Stimulated activated CD4-positive, alpha-beta T cell treated with anti-CD3 and anti-CD28 coated beads, TNF-alpha, amount 100 ng/mL, for 48 hours (primary cell): ENCODE data around the gene ANKMY1.

Source experiments
- DNase-seq, 3 donors: peaks; one replicate each; pipeline ENCODE4 v3.0.0-alpha.2; 2020; ENCODE audit warnings: low read depth in 3 of 3

The ANKMY1 gene

DNA sequence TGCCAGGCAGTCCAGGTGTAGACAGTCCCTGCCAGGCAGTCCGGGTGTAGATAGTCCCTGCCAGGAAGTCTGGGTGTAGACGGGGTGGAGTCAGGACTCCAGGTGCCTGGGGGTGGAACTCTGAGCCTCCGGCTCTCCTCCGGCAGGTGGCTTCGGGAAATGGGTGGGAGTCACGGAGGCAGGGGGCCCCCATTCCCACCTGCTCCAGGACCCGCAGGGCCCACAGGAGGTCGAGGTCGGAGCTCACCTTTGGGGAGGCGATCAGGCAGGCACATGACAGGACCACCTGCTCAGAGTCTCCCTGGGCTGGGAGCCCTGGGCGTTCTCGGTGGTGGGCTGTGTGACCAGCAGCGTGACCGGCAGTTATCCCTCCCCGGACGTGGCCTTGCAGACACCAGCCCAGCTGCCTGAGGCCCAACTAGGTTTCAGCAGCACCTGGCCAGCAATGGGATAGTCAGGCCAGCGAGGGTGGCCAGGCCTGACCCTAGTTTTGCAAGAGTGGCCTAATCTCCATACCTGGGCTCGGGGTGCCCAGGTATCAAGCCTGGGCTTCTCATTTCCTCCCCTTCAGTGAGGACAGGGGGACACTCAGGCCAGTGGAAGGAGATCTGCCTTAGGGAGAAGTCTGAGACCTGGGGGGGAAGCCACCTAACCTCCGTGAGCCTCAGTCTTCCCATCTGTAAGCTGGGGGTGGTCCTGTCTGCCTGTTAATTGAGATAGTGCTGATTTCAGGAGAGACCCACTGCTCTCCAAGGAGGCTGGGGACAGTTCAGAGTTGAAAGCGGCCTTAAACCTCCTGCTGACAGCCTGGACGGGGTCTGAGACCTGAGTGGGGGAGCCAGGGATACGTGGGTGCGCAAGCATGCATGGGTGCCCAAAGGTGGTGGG is 109.2 kb downstream of the ANKMY1 start:
- no peak for DNase-seq

- DNase-seq = no peak
These were observed 109.9 kb downstream of the ANKMY1 start for GRCh38 chr2:240447934-240448333.

GRCh38 chr2:240447331-240447730 is 110.5 kb downstream of the ANKMY1 start:
- DNase-seq = no peak

GRCh38 chr2:240446664-240447175 is 111.1 kb downstream of the ANKMY1 start:
- DNase-seq = no peak

- no peak for DNase-seq
These were observed 111.7 kb downstream of the ANKMY1 start for GRCh38 chr2:240445961-240446663.

- no peak for DNase-seq
These were observed 113.3 kb downstream of the ANKMY1 start for GRCh38 chr2:240444464-240444863.

- no peak for DNase-seq
These were observed 113.9 kb downstream of the ANKMY1 start for GRCh38 chr2:240443891-240444301.

DNA sequence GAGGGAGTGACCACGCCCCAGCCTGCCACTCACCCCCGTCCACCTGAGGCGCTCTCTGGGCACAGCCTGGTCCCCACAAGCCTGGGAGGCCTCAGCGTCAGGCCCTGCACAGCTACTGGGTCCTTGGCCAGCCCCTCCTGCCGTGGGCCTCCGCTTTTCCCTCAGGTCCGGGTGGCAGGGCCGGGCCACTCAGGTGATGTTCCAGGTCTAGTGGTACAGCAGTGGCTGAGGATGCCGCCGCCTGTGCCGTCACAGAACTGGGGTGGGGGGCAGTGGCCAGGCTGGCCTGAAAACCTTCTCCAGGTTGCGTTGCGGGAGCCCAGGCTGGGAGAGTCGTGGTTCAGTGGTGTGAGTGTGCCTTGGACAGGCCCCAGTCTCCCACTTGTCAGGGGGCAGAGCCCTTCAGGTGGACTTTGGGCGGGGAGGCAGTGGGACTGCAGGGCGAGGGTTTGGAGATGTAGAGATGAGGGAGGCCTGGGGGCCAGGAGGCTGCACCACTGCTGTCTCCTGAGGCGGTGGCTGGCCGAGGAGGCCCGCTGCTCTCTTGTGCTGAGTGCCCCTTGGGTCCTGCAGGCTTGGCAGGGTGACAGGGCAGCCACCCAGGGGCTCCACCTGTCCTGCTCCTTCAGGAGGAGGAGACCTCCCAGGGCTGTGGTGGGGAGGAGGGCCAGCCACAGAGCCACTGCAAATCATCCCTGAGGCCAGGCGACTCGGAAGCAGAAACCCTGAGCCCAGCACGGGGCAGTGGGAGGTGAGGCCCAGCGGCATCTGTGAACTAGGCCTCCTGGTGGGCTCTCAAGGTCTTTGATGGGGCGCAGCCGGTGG is 114.7 kb downstream of the ANKMY1 start:
- DNase-seq = no peak

DNA sequence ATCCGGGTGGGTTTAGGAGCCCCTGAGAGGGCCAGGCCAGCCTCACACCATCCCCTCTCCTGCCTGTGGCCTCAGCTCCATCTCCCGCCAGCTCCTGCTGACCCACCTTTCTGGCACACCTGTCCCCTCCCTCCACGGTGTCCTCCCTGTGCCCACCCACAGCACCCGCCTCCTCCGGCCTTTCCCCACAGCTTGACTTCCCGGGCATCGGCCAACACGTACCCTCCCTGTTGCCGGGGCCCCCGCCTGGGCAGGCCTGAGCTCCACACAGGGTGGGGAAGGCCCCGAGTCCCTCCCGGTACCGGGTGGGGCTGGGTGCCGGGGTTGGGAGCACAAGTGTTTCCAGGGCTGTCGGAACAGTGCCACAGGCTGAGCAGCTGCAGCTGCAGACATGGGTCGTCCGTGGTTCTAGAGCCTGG is 115.8 kb downstream of the ANKMY1 start:
- DNase-seq = no peak

DNA sequence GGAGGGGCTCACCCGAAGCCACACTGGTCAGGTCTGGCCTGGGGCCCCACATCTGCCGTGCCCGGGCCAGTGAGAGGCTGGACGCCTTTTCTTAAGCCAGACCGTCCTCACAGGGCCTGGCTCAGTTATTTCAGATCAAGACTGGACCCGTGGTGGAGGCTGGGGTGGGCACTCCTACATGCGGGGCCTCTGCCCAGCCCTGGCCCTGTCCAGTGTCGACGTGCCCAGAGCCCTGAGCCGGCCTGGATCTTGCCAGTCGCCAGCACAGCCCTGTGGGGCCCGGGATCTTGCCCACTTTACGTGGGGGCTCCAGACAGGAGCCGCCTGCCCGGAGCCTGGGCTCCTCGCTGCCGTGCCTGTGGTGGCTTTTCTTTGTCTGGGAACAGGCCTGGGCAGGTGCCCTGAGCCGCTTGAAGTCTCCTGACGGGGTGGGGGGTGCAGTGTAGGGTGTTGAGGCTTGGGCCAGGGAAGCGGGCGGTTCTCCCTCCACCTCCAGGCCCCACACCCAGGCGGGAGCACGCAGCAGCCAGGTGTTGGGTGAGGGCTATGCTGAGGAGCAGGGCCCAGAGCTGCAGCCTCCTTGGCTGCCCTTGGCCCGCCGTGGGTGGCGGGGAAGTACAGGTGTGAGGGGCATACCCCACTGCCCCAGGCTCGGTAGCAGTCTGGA is 116.3 kb downstream of the ANKMY1 start:
- no peak for DNase-seq

DNA sequence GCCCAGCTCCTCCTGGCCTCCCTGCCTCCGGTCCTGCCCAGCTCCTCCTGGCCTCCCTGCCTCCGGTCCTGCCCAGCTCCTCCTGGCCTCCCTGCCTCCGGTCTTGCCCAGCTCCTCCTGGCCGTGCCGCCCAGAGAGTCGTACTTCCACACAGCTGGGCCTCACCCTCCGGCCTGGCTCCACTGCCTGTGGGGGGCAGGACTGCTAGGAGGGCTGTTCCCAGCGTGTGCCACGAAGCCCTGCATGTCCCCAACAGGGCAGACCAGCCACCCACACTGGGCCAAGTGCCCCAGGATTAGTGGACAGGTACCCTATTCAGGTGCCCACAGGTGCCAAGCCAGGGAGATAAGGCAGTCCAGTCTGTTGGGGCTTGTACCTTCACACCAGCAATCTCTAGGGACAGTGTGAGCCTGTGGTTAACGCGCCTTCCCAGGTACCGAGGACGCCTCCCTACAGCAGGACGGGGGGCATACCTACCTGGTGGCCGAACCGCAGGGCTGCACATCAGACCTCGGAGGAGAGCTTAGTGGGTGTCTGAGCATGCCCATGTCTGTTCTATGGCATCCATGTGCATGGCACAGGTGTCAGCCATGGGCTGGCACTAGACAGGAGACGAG is 117.0 kb downstream of the ANKMY1 start:
- DNase-seq = no peak

- DNase-seq = no peak
These were observed 117.5 kb downstream of the ANKMY1 start for GRCh38 chr2:240440251-240440650.

DNA sequence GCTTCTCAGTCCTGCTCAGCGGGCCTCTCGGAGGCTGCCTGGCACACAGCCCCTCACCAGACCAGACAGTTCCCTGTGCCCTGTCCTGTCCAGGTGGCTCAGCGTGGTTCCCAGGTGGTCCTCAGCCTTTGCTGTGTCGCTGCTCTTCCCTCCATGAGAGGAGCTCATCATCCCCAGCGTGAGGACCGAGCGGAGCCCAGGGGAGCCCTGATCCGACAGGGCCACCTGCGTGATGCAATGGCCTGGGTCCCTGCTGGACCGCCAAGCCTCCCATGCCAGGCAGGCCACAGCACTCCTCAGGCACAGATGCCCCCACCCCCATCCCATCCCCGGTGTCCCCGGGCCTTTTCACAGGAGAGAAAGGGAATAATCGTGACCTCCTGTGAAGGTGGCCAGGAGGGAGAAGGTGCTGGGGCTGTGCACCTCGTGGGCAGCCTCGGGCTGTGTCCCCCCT is 118.1 kb downstream of the ANKMY1 start:
- DNase-seq = no peak

DNA sequence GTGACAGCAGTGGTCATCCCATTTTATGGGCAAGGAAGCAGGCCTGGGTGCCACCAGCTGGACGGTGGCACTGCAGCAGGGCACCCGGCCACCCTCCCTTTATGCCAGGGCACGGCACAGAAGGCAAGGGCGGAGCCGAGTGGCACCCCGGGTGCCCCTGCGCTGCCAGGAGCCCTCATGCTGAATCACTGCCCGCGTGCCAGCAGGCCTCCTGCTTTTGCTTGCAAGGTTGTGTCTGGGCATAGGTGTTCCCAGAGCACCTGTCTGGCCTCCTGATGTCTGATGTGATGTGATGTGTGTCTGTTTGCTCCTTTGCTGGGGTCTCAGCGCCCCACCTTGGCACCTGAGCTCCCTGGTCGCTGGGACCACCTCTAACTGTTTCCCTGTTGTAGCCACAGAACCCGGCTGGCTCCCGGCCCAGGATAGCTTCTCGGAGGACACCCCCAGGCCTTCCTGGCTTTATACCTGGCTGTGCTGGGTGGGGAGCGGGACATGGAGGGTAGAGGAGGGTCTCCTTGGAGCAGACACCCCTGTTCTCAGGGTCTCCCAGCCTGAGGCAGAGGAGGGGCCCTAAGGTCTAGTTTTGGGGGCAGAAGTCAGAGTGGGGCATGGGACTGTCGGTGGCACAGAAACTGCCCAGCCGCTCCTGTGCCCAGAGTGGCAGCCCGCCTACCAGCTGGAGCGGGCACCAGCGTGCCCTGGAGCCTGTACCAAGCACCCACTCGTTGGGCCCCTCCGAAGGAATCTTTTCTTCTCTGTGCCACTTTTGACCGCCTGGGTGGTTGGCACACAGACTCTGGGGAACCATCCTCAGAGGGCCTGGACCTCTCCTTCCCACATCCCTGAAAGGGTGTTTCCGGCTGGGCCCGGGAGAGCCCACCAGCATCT is 118.7 kb downstream of the ANKMY1 start:
- DNase-seq = no peak

GRCh38 chr2:240437861-240438809 is 119.7 kb downstream of the ANKMY1 start:
- DNase-seq = peak; percentile 28 to 53 (median 48)

DNA sequence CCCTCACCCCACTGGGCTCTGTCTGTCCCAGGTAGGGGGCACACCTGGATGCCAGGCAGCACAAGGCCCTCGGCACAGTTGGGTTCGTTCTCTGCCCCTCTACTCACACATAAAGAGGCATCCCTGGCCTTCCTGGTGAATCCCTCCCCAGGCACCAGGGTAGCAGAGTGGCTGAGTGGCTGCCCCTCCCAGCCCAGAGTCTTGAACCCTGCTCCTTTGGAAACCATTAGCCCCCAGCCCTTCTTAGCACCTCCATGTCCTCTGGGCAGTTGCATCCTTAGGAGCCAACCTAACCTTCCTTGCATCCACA is 120.3 kb downstream of the ANKMY1 start:
- no peak for DNase-seq

DNA sequence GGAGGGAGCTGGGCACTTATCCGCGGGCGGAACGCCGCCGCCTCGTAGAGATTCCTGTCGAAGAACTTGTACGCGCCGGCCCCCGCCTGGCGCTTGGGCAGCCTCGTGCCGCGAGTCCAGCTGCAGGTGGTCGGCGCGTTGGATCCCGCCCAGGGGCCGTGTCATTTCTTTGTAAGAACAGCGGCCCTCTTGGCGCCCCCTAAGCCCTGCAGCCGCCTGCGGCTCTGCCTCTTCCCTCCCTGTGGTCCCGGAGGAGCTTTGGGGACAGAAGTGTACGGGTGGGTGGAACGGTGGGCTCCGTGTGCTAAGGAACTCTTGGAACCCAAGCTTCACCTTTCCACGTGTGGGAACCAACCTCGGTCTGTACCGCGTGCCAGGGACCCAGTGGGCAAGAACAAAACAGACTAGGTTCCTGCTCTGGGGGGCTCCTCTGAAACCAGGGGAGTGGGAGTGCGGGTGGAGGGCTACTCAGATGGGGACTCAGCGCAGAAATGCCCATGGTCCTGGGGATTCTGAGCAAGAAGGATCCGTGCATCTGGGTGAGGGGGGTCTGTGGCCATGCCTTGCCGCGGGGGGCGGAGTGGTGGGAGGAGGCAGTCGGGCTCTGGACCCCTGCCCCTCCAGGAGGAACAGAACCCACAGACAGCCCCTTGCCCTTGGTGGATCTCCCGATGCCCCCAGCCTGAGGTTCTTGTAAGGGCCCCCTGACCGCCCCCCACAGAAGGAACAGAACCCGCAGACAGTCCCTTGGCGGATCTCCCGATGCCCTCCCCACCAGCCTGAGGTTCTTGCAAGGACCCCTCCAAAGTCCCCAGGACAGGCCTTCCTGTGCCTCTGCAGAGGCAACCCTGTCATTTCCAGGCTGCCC is 120.9 kb downstream of the ANKMY1 start:
- no peak for DNase-seq
